Effector CD4-positive, alpha-beta T cell (primary cell): Measurements from ENCODE around the gene AHSA1.
"Not testable (repeated sequence)": the region's sequence is repeated elsewhere in the genome, so short reads cannot be mapped to it uniquely, and the experiment has no call there.

ENCODE experiments used
- DNase-seq: peaks from one replicate; pipeline ENCODE4 v3.0.0-alpha.2; 2020
- total RNA-seq: gene quantifications from one replicate; lab custom pipeline; 2026; lab: John Stamatoyannopoulos, UW

AHSA1 gene
- 48.0 reads per million, percentile 67 among the genes with 10 or more reads in this experiment for total RNA-seq

- peak; percentile 93 for DNase-seq
These were observed at the start of gene AHSA1, which contains the start of gene VIPAS39 for GRCh38 chr14:77457522-77458248. Gene AHSA1, plus strand, starts transcription at chr14:77458093. Its CDS starts 97 bp downstream, at chr14:77458190. Gene VIPAS39, minus strand, starts transcription at chr14:77457601. Its CDS starts 3,499 bp downstream, at chr14:77454102.

- no peak for DNase-seq
These were observed 48.8 kb upstream of the AHSA1 start for GRCh38 chr14:77409131-77409533.

GRCh38 chr14:77415403-77416030 lies 42.4 kb upstream of the AHSA1 start:
- DNase-seq, result not testable (repeated sequence)

GRCh38 chr14:77416098-77416497 lies 41.8 kb upstream of the AHSA1 start:
- not testable (repeated sequence) for DNase-seq

GRCh38 chr14:77416836-77417235 lies 41.1 kb upstream of the AHSA1 start:
- DNase-seq, result no peak

- no peak for DNase-seq
These were observed 36.7 kb upstream of the AHSA1 start for GRCh38 chr14:77421201-77421600.

GRCh38 chr14:77423423-77423822 lies 34.5 kb upstream of the AHSA1 start, which contains the start of gene NOXRED1:
Gene NOXRED1, minus strand, starts transcription at chr14:77423523. Its CDS starts 634 bp downstream, at chr14:77422889.
- no peak for DNase-seq

- no peak for DNase-seq
These were observed 33.0 kb upstream of the AHSA1 start for GRCh38 chr14:77424862-77425261.

GRCh38 chr14:77426396-77426795 lies 31.5 kb upstream of the AHSA1 start:
- no peak for DNase-seq

- DNase-seq, result no peak
These were observed 21.9 kb upstream of the AHSA1 start for GRCh38 chr14:77436042-77436441.

GRCh38 chr14:77438596-77438995 lies 19.3 kb upstream of the AHSA1 start:
- DNase-seq, result no peak

- no peak for DNase-seq
These were observed 18.0 kb upstream of the AHSA1 start for GRCh38 chr14:77439861-77440260.

GRCh38 chr14:77442196-77442595 lies 15.7 kb upstream of the AHSA1 start:
- DNase-seq, result no peak

- no peak for DNase-seq
These were observed 1.8 kb upstream of the AHSA1 start for GRCh38 chr14:77455966-77456640.

- DNase-seq, result no peak
These were observed 775 bp upstream of the AHSA1 start for GRCh38 chr14:77457115-77457521.

GRCh38 chr14:77458249-77458950 lies 507 bp downstream of the AHSA1 start:
- DNase-seq, result no peak

- peak; percentile 44 for DNase-seq
These were observed 1.3 kb downstream of the AHSA1 start for GRCh38 chr14:77459072-77459723.

GRCh38 chr14:77467801-77468200 lies 9.9 kb downstream of the AHSA1 start:
- no peak for DNase-seq

- no peak for DNase-seq
These were observed 11.2 kb downstream of the AHSA1 start for GRCh38 chr14:77469067-77469505.

- no peak for DNase-seq
These were observed 11.6 kb downstream of the AHSA1 start for GRCh38 chr14:77469539-77469938.

- no peak for DNase-seq
These were observed 12.5 kb downstream of the AHSA1 start for GRCh38 chr14:77470224-77470870.

GRCh38 chr14:77473921-77474320 lies 16.0 kb downstream of the AHSA1 start:
- no peak for DNase-seq
